BJ (cell line): ENCODE results near the gene DPYD. TPM values are rescaled to one million over a fixed set of nuclear protein-coding genes. Genes with fewer than 3 reads are reported as not detected.

Experiments used
- CTCF ChIA-PET: fragments of 350-600 bp; formaldehyde crosslinking; extraction: SDS; loops from one replicate; lab custom pipeline; 2021; ENCODE audit warnings: antibody characterized with exemption, inconsistent platforms; lab: Yijun Ruan, JAX
- POLR2A ChIA-PET: fragments of 300-600 bp; sonication (Branson Sonifier 250); formaldehyde crosslinking; extraction: SDS; loops from one replicate; lab custom pipeline; 2021; ENCODE audit warnings: antibody characterized with exemption; lab: Charles Lee
- DNase-seq: peaks from one replicate; pipeline ENCODE4 v3.0.0-alpha.2; 2011; ENCODE audit warnings: low read depth
- H3K27me3 ChIP-seq: 2 replicates; pipeline ENCODE4 v1.6.0; 2011; ENCODE audit warnings: low read length; ENCODE audit not compliant: control insufficient read depth, insufficient read depth
- H3K36me3 ChIP-seq: 2 replicates; pipeline ENCODE4 v1.5.1; 2011; ENCODE audit warnings: low read length; ENCODE audit not compliant: control insufficient read depth, insufficient read depth
- H3K4me3 ChIP-seq: 2 replicates; pipeline ENCODE4 v1.5.1; 2011; ENCODE audit warnings: low read depth, mild to moderate bottlenecking, control low read depth, low read length
- polyA plus RNA-seq: library from polyadenylated mRNA; depleted of rRNA; stranded (reverse); fragments of >200 nt; gene quantifications from 2 replicates; pipeline ENCODE4 v1.2.3, GENCODE V29; 2011
- TF ChIP-seq, protein P1 (sequence below): IDR thresholded peaks from 2 replicates; pipeline ENCODE4 v1.5.1; 2011; ENCODE audit warnings: low read depth, mild to moderate bottlenecking, control low read depth, inconsistent platforms, low read length, moderate library complexity; ENCODE audit not compliant: insufficient read depth

Gene DPYD
- polyA plus RNA-seq, 1 experiment: 13.1 TPM

DNA sequence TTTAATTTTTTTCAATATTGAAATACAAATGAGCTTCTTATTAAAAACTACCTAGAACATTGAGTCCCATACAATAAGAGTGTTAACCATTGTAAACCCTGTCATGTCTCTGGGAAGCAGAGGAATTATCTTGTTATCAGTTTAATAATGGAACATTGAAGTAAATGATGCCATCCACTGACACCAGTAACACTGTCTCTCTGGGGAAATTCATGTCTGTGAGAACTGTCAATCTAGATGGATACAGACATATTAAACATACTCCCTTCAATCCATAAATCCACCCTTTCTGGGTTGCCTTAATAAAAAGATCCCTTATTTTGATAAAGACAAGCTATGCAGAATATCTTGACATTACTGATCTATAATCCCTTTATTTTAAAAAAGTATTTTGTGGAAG lies 503.2 kb downstream of the DPYD start:
- TF ChIP-seq, protein P1, sequence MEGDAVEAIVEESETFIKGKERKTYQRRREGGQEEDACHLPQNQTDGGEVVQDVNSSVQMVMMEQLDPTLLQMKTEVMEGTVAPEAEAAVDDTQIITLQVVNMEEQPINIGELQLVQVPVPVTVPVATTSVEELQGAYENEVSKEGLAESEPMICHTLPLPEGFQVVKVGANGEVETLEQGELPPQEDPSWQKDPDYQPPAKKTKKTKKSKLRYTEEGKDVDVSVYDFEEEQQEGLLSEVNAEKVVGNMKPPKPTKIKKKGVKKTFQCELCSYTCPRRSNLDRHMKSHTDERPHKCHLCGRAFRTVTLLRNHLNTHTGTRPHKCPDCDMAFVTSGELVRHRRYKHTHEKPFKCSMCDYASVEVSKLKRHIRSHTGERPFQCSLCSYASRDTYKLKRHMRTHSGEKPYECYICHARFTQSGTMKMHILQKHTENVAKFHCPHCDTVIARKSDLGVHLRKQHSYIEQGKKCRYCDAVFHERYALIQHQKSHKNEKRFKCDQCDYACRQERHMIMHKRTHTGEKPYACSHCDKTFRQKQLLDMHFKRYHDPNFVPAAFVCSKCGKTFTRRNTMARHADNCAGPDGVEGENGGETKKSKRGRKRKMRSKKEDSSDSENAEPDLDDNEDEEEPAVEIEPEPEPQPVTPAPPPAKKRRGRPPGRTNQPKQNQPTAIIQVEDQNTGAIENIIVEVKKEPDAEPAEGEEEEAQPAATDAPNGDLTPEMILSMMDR: no peak
- POLR2A ChIA-PET: interaction anchor here (0.7 kb wide), 1 partner anchor 12 kb away, joined by 3 read pairs; no protein-coding TSS in a partner anchor

DNA sequence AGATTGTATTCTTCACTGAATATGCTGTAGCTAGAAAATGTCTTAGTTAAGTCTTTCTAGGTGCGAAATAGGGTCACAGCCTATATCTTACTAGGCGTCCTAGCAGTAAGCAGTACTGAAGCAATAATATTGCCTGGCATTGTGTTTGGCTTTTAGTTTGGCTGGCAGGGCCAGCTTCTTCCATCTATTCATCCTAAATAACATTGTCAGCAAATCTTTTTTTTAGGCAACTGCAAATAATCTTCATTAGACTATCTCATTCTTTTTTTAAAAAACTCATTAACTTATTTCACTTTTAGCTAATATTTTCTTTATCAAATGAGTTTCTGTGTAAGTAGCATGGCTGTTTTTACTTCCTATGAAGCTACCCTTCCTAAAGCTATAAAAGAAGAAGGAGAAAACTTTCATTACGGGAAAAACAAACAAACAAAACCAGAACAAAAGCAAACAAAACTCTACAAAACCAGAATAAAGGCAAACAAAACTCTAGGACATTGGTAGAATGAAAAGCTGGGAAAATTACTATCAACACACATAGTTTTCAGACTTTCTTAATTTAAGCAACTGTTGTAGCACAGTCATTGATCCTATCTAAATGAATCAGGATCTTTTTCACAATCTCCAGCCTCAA lies 506.0 kb downstream of the DPYD start:
- no peak for DNase-seq
- no peak overlapping the region for H3K4me3 ChIP-seq
- H3K36me3 ChIP-seq: no peaks in the 10 kb centered on the region
- TF ChIP-seq, protein P1: no peak
- CTCF ChIA-PET: interaction anchor here (1.0 to 1.5 kb wide), 2 partner anchors 111 to 171 kb away, joined by 3 to 4 read pairs; no protein-coding TSS in a partner anchor
- POLR2A ChIA-PET: no interaction called here
- H3K27me3 ChIP-seq: no peaks in the 10 kb centered on the region

More for the DNA sequence above, 503.2 kb downstream of the DPYD start:
- H3K36me3 ChIP-seq: no peaks in the 10 kb centered on the region
- CTCF ChIA-PET: interaction anchor here (1.0 kb wide), 1 partner anchor 11 kb away, joined by 3 read pairs; no protein-coding TSS in a partner anchor
- no peak overlapping the region for H3K4me3 ChIP-seq
- DNase-seq: no peak
- H3K27me3 ChIP-seq: no peaks in the 10 kb centered on the region

DNA sequence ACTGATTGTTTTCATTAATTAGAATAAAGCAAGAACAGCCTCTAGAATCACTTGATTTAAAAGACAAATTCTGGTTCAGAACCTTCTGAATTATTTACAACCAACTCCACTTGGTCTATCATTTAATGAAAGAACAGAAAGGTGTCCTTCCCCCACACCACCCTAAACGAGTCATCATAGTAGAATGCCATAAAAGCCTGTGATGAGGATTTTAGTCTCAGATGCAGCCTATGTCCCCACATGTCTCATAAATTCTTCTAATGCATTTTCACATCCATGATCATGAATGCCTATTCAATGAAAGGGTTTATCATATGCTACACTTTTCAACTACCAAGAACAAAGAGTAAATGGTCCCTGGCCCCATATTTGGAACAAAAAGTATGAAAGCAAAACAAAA lies 508.1 kb downstream of the DPYD start:
- no peak for DNase-seq
- H3K27me3 ChIP-seq: no peaks in the 10 kb centered on the region
- ChIA-PET CTCF (no interaction called here), POLR2A (no interaction called here)
- no peak overlapping the region for H3K4me3 ChIP-seq
- TF ChIP-seq, protein P1: no peak
- H3K36me3 ChIP-seq: no peaks in the 10 kb centered on the region; the same call in 1 of the 2 replicates

DNA sequence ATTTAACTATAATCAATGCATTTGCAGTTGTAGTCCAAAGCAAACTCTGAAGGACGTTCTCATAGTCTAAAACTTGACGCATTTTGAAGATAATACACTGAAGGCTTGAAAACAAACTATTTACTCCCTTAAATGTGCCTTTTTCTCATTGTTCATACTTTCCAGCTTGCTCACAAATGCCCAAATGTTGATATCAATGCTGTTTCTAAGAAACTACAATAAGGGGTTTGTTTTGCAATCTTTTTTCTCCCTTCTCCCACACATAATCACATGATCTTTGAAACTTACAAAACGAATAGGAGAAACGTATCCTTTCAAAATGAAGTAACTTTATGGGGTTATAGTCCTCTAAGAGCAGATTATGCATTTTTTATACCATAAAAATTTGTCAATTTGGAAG lies 508.7 kb downstream of the DPYD start:
- Histone ChIP-seq H3K4me3 (no peak overlapping the region), H3K36me3 (no peaks in the 10 kb centered on the region; the same call in 1 of the 2 replicates), H3K27me3 (no peaks in the 10 kb centered on the region)
- CTCF ChIA-PET: no interaction called here
- TF ChIP-seq, protein P1: no peak
- POLR2A ChIA-PET: interaction anchor here (0.6 kb wide), 1 partner anchor 26 kb away, joined by 6 read pairs; no protein-coding TSS in a partner anchor
- DNase-seq: no peak

DNA sequence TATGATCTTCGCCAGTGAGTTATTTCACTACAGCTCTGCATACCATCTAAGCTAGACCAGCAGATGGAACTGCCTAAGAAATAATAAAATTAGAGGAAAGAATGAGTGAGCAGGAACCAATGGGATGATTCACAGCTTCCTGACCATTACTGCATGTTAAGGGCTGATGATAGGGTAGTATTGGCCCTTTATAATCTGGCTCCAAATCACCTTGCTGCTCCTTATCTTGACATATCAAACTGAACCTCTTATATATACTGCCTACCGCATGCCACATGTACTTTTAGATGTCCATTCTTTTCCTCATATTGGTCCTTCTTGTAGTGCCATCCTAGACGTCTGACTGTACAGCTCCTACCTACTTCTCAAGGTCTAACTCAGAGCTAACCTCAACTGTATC lies 524.4 kb downstream of the DPYD start:
- Histone ChIP-seq H3K4me3 (no peak overlapping the region), H3K36me3 (no peaks in the 10 kb centered on the region), H3K27me3 (no peaks in the 10 kb centered on the region)
- CTCF ChIA-PET: no interaction called here
- POLR2A ChIA-PET: interaction anchor here (0.6 kb wide), 1 partner anchor 13 kb away, joined by 5 read pairs; no protein-coding TSS in a partner anchor
- TF ChIP-seq, protein P1: no peak
- DNase-seq: no peak
